NCI-H2196 (cell line): ENCODE data around the gene BEND5.

Experiments used
- DNase-seq: peaks from one replicate; lab custom pipeline; 2025; ENCODE audit not compliant: unreplicated experiment; lab: John Stamatoyannopoulos, UW

BEND5 gene

DNA sequence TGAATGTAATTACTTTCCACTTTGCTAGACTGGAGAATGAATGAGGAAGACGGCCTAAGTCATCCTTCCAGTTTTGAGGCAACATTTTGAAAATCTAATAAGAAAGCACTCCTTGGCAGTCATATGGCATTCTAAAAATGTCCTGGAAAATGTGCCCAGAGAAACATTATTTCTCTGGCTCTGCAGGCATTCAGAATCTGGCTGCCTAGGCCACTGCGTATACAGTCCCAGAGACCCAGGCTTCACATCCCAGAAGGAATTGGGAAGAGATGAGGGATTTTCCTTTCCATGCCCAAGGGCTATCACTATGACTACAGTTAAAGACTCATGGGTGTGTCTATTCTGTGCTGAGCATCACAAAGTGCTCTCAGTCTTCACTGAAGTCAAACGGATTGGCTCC, 92.9 kb downstream of the BEND5 start:
- DNase-seq, result no peak

DNA sequence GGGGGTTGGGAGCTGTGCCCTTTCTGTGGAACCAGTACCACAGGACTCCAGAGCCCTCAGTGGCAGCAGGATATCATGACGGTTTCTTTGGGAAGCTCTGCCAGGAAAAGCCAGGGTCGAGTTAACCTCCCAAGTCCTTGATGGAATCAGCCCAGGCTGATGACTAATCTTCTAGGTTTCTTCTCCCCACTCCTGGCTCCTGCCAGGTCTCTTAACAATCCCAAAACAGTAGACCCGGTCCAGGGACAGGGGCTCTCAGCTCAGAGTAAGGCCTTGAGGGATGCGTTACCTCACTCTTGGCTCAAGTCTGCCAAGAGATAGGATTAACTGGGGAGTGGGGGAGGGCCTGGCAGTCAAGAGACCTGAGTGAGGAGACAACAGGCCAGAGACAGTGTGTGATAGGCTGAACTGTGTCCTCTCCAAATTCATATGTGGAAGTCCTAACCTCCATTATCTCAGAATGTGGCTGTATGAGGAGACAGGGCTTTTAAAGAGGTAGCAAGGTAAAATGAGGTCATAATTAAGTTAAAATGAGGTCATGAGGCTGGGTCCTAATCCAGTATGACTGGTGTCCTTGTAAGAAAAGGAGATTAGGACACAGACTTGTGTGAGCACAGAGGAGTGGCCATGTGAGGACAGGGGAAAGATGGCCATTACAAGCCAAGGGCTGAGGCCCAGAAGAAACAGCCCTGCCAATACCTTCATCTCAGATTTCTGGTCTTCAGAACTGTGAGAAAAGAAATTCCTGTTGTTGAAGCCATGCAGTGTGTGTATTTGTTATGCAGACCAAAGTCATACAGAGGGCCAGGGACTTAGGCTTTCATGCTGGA, 95.0 kb downstream of the BEND5 start:
- DNase-seq, result no peak

DNA sequence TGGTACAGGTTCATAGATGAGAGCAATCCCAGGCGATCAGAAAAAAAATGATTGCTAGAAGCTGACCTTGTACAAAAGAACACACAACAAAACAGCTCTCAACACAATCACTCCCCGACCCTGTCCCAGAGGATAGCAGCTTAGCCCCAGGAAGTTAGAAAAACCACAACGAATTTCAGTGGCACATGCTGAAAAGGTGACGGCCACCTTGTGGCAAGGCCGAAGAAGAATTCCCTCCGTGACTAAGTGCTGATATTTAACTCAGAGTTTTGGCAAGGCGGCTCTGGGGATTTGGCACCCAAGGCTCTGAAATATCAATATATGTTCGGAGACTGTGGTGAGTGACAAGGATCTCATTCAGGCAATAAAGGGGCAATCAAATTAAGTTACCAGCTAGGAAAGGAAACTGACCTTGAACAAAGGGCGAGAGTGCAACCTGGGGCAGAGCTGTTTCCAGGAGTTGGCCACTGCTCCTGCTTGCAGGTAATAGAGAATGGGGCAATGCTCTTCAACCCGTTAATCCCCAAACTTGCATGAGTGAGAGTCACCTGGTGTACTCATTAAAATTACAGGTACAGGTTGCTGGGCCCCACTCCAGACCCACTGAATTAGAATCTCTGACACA, 96.2 kb downstream of the BEND5 start:
- no peak for DNase-seq

DNA sequence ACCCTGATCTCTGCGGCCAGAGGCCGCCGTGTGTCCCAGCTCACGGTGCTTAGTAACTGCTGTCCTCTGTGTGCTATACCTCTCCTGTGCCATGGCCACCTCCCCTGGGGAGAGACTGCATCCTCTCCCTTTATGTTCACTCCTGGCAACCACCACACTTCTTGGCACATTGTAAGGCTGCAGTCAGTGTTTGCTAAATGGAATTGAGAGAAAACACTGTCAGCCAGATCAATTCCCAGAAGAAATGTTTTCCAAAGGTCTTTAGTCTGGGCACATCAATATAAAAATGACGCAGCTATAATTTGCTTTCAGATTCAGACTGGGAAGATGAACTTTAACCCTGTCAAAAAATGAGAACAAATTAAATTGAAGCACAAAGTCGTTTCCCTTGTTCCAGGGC, 96.8 kb downstream of the BEND5 start:
- DNase-seq, result no peak

DNA sequence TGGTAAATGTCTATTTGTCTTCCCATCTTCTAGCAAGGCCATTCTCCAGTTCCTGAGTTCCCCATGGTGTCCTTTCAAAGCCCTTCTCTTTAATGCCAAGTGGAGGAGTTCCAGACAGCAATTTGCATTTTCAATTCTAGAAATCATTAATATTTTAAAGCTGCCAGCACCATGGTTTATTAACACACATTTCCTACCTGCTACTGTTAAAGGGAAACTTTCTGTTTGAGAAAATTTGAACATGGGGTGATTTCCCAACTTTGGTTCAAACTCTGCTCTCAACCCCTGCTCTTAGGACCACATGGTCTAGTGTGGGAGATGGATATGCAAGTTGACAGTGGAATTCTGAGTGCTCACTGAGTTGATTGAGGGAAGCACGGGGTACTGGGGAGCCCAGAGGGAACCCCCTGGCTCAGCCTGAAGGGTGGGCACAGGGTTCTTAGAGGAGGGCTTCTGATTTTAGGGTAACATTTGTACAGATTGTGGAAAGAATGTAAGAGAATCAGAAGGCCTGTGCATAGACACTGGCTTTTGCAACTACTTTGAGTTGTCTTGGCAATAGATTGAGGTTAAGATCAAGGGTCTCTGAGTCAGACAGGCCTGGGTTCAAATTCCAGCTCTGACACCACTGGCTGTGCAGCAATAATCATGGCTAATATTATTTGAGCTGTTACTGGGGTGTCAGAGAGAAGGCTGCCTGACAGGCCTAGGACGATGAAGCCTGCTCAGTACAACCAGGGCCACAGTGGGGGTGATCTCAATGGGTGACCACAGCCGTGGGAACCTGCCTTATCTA, 97.8 kb downstream of the BEND5 start:
- no peak for DNase-seq
